Measurements from ENCODE around the gene GPC5.

The GPC5 gene

DNA sequence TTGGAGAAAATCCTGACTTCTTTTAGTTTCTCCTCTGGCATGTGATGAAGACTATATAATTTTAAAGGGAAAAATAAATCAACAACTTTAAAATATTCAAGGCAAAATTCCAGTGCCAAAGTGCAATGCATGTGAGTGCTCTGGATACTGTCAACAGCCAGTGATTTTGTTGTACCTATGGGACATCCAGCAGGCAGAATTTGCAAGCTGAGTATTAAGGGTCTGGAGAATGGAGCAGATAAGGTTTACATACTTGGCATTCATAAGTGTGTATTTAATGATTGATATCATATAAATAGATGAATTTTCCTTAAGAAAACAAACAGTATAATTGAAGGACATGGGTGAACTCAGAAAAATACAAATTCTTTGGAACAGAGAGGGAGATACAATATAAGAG, 703.4 kb downstream of the GPC5 start:
- DNase-seq (ENCODE audit: low spot score): no peak
- TF ChIP-seq, protein P1, sequence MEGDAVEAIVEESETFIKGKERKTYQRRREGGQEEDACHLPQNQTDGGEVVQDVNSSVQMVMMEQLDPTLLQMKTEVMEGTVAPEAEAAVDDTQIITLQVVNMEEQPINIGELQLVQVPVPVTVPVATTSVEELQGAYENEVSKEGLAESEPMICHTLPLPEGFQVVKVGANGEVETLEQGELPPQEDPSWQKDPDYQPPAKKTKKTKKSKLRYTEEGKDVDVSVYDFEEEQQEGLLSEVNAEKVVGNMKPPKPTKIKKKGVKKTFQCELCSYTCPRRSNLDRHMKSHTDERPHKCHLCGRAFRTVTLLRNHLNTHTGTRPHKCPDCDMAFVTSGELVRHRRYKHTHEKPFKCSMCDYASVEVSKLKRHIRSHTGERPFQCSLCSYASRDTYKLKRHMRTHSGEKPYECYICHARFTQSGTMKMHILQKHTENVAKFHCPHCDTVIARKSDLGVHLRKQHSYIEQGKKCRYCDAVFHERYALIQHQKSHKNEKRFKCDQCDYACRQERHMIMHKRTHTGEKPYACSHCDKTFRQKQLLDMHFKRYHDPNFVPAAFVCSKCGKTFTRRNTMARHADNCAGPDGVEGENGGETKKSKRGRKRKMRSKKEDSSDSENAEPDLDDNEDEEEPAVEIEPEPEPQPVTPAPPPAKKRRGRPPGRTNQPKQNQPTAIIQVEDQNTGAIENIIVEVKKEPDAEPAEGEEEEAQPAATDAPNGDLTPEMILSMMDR (IDR thresholded peaks at IDR 0.05; ENCODE audit: extremely low read depth, missing control alignments): no peak

DNA sequence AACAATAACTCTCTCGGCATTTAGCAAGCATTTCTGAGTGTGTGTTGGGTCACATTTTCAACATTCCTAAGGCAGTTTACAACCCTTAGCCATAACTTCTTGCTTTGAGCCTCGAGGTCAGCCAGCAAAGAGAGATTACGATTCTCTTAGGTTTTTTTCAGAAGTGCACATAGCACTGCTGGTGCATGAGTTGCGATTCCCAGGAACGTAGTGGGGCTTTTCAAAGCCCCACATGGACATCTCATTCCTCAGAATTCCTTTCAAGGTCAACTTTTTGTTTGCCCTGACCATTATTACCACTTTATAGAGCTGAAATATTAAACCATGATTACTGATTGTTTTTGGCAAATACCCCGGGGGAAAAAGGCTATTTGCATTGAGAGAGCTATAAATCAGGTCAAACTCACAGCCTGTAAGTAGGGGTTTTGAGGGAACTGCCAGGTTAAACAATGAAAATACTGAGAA, 705.3 kb downstream of the GPC5 start:
- TF ChIP-seq, protein P1 (IDR thresholded peaks at IDR 0.05; ENCODE audit: extremely low read depth, missing control alignments): no peak
- DNase-seq (ENCODE audit: low spot score): no peak

DNA sequence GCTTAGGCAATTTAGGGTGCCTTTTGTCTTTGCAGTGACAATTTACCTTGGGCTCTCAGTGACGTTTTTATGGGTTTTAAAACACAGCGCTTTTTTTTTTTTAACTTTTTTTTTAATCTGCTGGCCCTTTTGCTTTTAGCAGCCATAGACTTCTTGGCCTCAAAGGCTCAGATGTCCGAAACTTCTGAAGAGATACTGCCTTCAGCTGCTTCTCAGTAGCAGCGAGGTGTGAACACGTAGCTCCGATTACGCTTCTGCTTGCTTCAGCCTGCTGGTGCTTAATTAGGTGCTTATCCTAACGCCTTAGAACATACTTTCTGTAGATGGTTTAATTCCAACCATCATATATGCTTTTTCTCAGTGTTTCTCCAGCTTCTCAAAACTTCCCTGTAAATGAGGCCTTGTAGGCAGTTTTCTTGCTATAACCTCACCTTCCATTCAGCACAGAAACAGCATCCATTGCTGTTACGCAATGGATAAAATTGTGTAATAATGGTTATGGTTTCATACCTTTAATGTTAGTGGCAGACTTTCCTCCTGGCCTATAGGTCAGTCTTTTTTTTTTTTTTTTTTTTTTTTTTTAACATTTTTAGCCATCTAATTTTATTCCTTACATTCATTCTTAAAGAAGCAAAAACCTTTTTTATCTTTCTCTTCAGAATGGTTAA, 723.9 kb downstream of the GPC5 start:
- TF ChIP-seq, protein P1 (IDR thresholded peaks at IDR 0.05; ENCODE audit: extremely low read depth, missing control alignments): no peak
- DNase-seq (ENCODE audit: low spot score): no peak

DNA sequence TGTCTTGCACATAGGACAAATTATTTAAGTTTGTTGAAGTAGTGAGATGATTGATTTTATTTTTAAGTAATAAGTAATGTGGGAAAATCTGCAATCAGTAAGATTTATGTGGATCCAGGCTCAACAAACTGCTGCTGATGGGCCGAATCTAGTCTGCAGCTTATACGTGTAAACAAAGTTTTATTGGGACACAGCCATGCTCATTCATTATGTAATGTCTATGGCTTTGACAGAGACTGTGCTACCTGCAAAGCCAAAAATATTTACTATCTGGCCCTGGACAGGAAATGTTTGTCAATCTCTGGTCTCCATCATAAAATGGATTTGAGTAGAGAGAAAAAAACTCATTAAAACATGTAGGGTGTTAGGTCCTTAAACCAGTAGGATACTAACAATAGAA, 728.0 kb downstream of the GPC5 start:
- no peak for DNase-seq (ENCODE audit: low spot score)
- TF ChIP-seq, protein P1 (IDR thresholded peaks at IDR 0.05; ENCODE audit: extremely low read depth, missing control alignments): no peak

DNA sequence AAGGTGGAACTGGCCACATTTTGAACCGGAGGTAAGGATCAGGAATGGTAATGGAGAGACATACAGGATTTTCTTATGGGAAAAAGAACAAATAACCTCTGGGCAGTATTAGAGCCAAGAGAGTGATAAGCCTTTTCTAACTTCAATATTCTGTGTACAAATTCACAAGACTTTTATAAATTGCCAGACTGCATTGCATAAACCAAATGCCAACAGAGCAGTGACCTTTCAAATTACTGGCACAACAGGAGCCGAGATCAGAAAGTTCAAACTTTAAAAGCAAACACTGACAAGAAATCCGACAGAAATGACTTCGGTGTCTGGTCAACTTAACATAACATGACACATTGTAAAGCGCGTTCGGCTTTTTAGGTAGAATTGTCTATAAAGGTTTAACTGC, 737.1 kb downstream of the GPC5 start:
- TF ChIP-seq, protein P1 (IDR thresholded peaks at IDR 0.05; ENCODE audit: extremely low read depth, missing control alignments): no peak
- no peak for DNase-seq (ENCODE audit: low spot score)

DNA sequence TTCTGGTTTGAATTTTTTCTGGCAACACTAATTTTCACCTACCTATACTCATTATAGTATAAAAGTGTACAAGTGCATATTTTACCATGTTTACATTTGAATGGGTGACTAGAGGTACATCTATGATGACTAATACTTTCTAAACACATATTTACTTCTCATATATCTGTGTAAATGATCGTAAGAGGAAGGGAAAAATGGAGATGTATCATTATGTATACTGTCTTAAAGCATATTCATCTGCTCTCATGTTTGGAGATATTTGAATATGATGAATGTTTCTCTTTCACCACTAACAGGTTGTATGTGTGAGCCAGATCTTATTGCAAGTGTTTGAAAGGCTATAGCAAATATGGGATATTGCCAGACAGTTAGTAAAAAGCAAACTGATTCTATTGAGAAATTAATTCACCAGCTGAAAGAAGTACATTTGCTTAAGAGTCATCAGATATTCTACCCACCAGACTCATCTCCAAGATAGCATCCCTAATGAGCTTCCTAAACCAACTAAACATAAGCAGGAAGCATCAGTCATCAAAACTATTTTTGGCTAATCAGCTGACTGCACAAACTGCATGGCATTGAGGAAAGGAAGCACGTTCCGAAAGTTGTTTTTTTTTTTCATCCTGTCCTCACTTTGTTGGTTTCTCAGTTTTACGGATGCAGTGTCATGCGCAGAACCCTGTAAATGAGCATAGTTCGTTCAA, 738.2 kb downstream of the GPC5 start:
- no peak for DNase-seq (ENCODE audit: low spot score)
- TF ChIP-seq, protein P1 (IDR thresholded peaks at IDR 0.05; ENCODE audit: extremely low read depth, missing control alignments): no peak

DNA sequence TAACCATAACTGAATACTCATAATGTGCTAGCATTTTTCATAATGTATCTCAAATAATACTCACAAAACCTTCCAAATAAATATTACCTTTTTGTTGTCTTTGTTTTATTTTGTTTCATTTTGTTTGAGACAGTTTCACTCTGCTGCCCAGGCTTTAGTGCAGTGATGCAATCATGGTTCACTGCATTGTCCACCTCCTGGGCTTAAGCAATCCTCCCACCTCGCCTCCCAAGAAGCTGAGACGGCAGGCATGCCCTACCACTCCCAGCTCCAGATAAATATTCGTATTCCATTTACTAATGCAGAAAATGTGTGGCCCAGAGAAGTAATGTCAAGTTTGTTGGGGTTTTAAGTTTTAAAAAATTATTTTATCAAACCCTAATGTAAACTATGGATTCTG, 739.1 kb downstream of the GPC5 start:
- TF ChIP-seq, protein P1 (IDR thresholded peaks at IDR 0.05; ENCODE audit: extremely low read depth, missing control alignments): no peak
- no peak for DNase-seq (ENCODE audit: low spot score)

All from GM20000 (cell line).